ENCODE measurements around the gene LILRA6.
"Not testable (repeated sequence)": the region's sequence is repeated elsewhere in the genome, so short reads cannot be mapped to it uniquely, and the experiment has no call there.

Gene LILRA6

GRCh38 chr19:54278056-54278455 lies 35.5 kb upstream of the LILRA6 start:
- H3K4me3 ChIP-seq (ENCODE audit: low read length); H3K9ac ChIP-seq (ENCODE audit: low read length); H3K36me3 ChIP-seq (ENCODE audit: control insufficient read depth, insufficient read depth, low read length); H3K27ac ChIP-seq (ENCODE audit: low read depth, low read length); H3K4me1 ChIP-seq (ENCODE audit: control insufficient read depth, insufficient read depth, low read length); H3K27me3 ChIP-seq (ENCODE audit: control insufficient read depth, insufficient read depth, low read length): not testable (repeated sequence)

- H3K4me1 ChIP-seq (ENCODE audit: control insufficient read depth, insufficient read depth, low read length); H3K4me3 ChIP-seq (ENCODE audit: low read length); H3K36me3 ChIP-seq (ENCODE audit: control insufficient read depth, insufficient read depth, low read length); H3K27ac ChIP-seq (ENCODE audit: low read depth, low read length); H3K9ac ChIP-seq (ENCODE audit: low read length); H3K27me3 ChIP-seq (ENCODE audit: control insufficient read depth, insufficient read depth, low read length): not testable (repeated sequence)
Measured at GRCh38 chr19:54277111-54277615, 34.6 kb upstream of the LILRA6 start.

GRCh38 chr19:54275951-54276350 lies 33.4 kb upstream of the LILRA6 start:
- H3K27me3 ChIP-seq (ENCODE audit: control insufficient read depth, insufficient read depth, low read length), result peaks cover 5% of the 10 kb centered on the region
- no peak overlapping the region for H3K27ac ChIP-seq (ENCODE audit: low read depth, low read length)
- H3K9ac ChIP-seq (ENCODE audit: low read length), result no peak overlapping the region

GRCh38 chr19:54274516-54274915 lies 31.9 kb upstream of the LILRA6 start:
- not testable (repeated sequence) for H3K27ac ChIP-seq (ENCODE audit: low read depth, low read length); H3K27me3 ChIP-seq (ENCODE audit: control insufficient read depth, insufficient read depth, low read length); H3K9ac ChIP-seq (ENCODE audit: low read length); H3K4me1 ChIP-seq (ENCODE audit: control insufficient read depth, insufficient read depth, low read length); H3K4me3 ChIP-seq (ENCODE audit: low read length); H3K36me3 ChIP-seq (ENCODE audit: control insufficient read depth, insufficient read depth, low read length)

More at GRCh38 chr19:54275951-54276350, 33.4 kb upstream of the LILRA6 start:
- Histone ChIP-seq H3K4me1 (ENCODE audit: control insufficient read depth, insufficient read depth, low read length) (no peaks in the 10 kb centered on the region), H3K4me3 (ENCODE audit: low read length) (no peak overlapping the region), H3K36me3 (ENCODE audit: control insufficient read depth, insufficient read depth, low read length) (no peaks in the 10 kb centered on the region)

- Histone ChIP-seq H3K4me1 (ENCODE audit: control insufficient read depth, insufficient read depth, low read length) (no peaks in the 10 kb centered on the region), H3K27me3 (ENCODE audit: control insufficient read depth, insufficient read depth, low read length) (no peaks in the 10 kb centered on the region), H3K9ac (ENCODE audit: low read length) (no peak overlapping the region), H3K36me3 (ENCODE audit: control insufficient read depth, insufficient read depth, low read length) (no peaks in the 10 kb centered on the region), H3K27ac (ENCODE audit: low read depth, low read length) (no peak overlapping the region), H3K4me3 (ENCODE audit: low read length) (no peak overlapping the region)
Measured at GRCh38 chr19:54273821-54274220, 31.2 kb upstream of the LILRA6 start.

GRCh38 chr19:54272181-54272580 lies 29.6 kb upstream of the LILRA6 start:
- not testable (repeated sequence) for H3K4me3 ChIP-seq (ENCODE audit: low read length); H3K36me3 ChIP-seq (ENCODE audit: control insufficient read depth, insufficient read depth, low read length); H3K27me3 ChIP-seq (ENCODE audit: control insufficient read depth, insufficient read depth, low read length); H3K27ac ChIP-seq (ENCODE audit: low read depth, low read length); H3K4me1 ChIP-seq (ENCODE audit: control insufficient read depth, insufficient read depth, low read length); H3K9ac ChIP-seq (ENCODE audit: low read length)

- H3K9ac ChIP-seq (ENCODE audit: low read length); H3K36me3 ChIP-seq (ENCODE audit: control insufficient read depth, insufficient read depth, low read length); H3K4me1 ChIP-seq (ENCODE audit: control insufficient read depth, insufficient read depth, low read length); H3K27me3 ChIP-seq (ENCODE audit: control insufficient read depth, insufficient read depth, low read length); H3K27ac ChIP-seq (ENCODE audit: low read depth, low read length); H3K4me3 ChIP-seq (ENCODE audit: low read length): not testable (repeated sequence)
Measured at GRCh38 chr19:54271587-54271986, 29.0 kb upstream of the LILRA6 start.

GRCh38 chr19:54271106-54271505 lies 28.5 kb upstream of the LILRA6 start:
- no peak overlapping the region for H3K27ac ChIP-seq (ENCODE audit: low read depth, low read length)
- no peaks in the 10 kb centered on the region for H3K27me3 ChIP-seq (ENCODE audit: control insufficient read depth, insufficient read depth, low read length)
- no peak overlapping the region for H3K9ac ChIP-seq (ENCODE audit: low read length)
- H3K36me3 ChIP-seq (ENCODE audit: control insufficient read depth, insufficient read depth, low read length), result no peaks in the 10 kb centered on the region
- no peaks in the 10 kb centered on the region for H3K4me1 ChIP-seq (ENCODE audit: control insufficient read depth, insufficient read depth, low read length)
- H3K4me3 ChIP-seq (ENCODE audit: low read length), result no peak overlapping the region

- H3K27me3 ChIP-seq (ENCODE audit: control insufficient read depth, insufficient read depth, low read length), result no peaks in the 10 kb centered on the region
- H3K4me3 ChIP-seq (ENCODE audit: low read length), result no peak overlapping the region
- no peaks in the 10 kb centered on the region for H3K4me1 ChIP-seq (ENCODE audit: control insufficient read depth, insufficient read depth, low read length)
- H3K9ac ChIP-seq (ENCODE audit: low read length), result no peak overlapping the region
- H3K27ac ChIP-seq (ENCODE audit: low read depth, low read length), result no peak overlapping the region
- H3K36me3 ChIP-seq (ENCODE audit: control insufficient read depth, insufficient read depth, low read length), result no peaks in the 10 kb centered on the region
Measured at GRCh38 chr19:54268936-54269335, 26.3 kb upstream of the LILRA6 start.

- H3K27me3 ChIP-seq (ENCODE audit: control insufficient read depth, insufficient read depth, low read length), result no peaks in the 10 kb centered on the region
- H3K9ac ChIP-seq (ENCODE audit: low read length), result no peak overlapping the region
- no peak overlapping the region for H3K4me3 ChIP-seq (ENCODE audit: low read length)
- H3K4me1 ChIP-seq (ENCODE audit: control insufficient read depth, insufficient read depth, low read length), result no peaks in the 10 kb centered on the region
- H3K36me3 ChIP-seq (ENCODE audit: control insufficient read depth, insufficient read depth, low read length), result no peaks in the 10 kb centered on the region
- H3K27ac ChIP-seq (ENCODE audit: low read depth, low read length), result no peak overlapping the region
Measured at GRCh38 chr19:54266133-54266532, 23.5 kb upstream of the LILRA6 start.

GRCh38 chr19:54262470-54262869 lies 19.9 kb upstream of the LILRA6 start:
- Histone ChIP-seq H3K4me3 (ENCODE audit: low read length) (no peak overlapping the region), H3K36me3 (ENCODE audit: control insufficient read depth, insufficient read depth, low read length) (no peaks in the 10 kb centered on the region), H3K27me3 (ENCODE audit: control insufficient read depth, insufficient read depth, low read length) (no peaks in the 10 kb centered on the region), H3K9ac (ENCODE audit: low read length) (no peak overlapping the region), H3K4me1 (ENCODE audit: control insufficient read depth, insufficient read depth, low read length) (no peaks in the 10 kb centered on the region), H3K27ac (ENCODE audit: low read depth, low read length) (no peak overlapping the region)

- H3K9ac ChIP-seq (ENCODE audit: low read length), result no peak overlapping the region
- no peaks in the 10 kb centered on the region for H3K4me1 ChIP-seq (ENCODE audit: control insufficient read depth, insufficient read depth, low read length)
- H3K4me3 ChIP-seq (ENCODE audit: low read length), result no peak overlapping the region
- H3K27ac ChIP-seq (ENCODE audit: low read depth, low read length), result no peak overlapping the region
- H3K27me3 ChIP-seq (ENCODE audit: control insufficient read depth, insufficient read depth, low read length), result no peaks in the 10 kb centered on the region
- H3K36me3 ChIP-seq (ENCODE audit: control insufficient read depth, insufficient read depth, low read length), result no peaks in the 10 kb centered on the region
Measured at GRCh38 chr19:54262066-54262465, 19.5 kb upstream of the LILRA6 start.

- no peaks in the 10 kb centered on the region for H3K4me1 ChIP-seq (ENCODE audit: control insufficient read depth, insufficient read depth, low read length)
- peak within 1 kb of the TSS; percentile 27 for H3K4me3 ChIP-seq (ENCODE audit: low read length)
- no peak within 1 kb of the TSS for H3K9ac ChIP-seq (ENCODE audit: low read length)
- H3K36me3 ChIP-seq (ENCODE audit: control insufficient read depth, insufficient read depth, low read length), result no peaks in the 10 kb centered on the region
- no peak within 1 kb of the TSS for H3K27ac ChIP-seq (ENCODE audit: low read depth, low read length)
- peaks cover 4% of the 10 kb centered on the region for H3K27me3 ChIP-seq (ENCODE audit: control insufficient read depth, insufficient read depth, low read length)
Measured at GRCh38 chr19:54257116-54257480, 14.5 kb upstream of the LILRA6 start, which contains the start of gene LILRB5. LILRB5 (minus strand) TSS chr19:54257273; CDS start chr19:54257193, 80 bp downstream.
